NCI-H345 treated with DMSO at 0.1 percent for 48 hours (cell line): ENCODE results near the gene ERCC6L2.

Source experiments
- DNase-seq: peaks from one replicate; lab custom pipeline; 2025; ENCODE audit not compliant: unreplicated experiment; lab: John Stamatoyannopoulos, UW

ERCC6L2 gene

GRCh38 chr9:95920017-95920416, 44.5 kb downstream of the ERCC6L2 start:
- no peak for DNase-seq

DNA sequence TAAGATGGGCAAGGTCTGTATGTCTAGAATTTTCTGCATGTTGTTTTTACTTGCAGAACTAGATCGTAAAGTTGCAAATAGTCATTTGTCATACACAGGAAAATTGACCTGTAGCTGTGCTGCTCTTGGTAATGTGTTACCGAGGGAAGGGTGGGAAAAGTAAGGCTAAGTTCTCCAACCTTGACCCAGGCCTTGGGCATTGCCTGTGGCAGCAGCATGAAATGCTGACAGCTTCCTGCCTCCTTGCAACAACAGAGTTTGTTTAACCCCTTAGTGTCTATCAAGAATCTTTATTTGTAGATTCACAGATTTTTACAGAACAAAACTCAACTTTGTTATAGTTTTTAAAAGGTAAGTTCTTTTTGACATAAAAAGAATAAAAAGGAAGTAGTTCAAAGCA, 48.3 kb downstream of the ERCC6L2 start:
- no peak for DNase-seq

DNA sequence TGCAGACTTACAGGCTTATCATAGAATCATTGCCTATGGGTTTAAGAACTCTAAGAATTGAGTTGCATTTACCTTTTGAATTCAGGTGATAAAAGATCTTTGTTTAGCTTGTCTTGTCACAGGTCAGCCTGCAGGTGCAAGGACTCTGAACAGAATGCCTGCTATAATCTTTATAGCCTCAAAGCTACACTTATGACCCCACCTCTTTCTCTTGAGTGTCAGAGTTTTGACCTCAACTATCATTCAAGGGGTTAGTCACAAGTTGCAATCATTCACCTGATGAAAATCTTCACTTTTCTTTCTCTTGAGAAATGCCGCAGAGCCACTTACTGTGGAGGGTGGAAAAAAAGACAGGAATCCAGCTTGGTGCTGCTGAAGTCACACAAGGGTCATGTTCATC, 49.5 kb downstream of the ERCC6L2 start:
- DNase-seq = no peak

DNA sequence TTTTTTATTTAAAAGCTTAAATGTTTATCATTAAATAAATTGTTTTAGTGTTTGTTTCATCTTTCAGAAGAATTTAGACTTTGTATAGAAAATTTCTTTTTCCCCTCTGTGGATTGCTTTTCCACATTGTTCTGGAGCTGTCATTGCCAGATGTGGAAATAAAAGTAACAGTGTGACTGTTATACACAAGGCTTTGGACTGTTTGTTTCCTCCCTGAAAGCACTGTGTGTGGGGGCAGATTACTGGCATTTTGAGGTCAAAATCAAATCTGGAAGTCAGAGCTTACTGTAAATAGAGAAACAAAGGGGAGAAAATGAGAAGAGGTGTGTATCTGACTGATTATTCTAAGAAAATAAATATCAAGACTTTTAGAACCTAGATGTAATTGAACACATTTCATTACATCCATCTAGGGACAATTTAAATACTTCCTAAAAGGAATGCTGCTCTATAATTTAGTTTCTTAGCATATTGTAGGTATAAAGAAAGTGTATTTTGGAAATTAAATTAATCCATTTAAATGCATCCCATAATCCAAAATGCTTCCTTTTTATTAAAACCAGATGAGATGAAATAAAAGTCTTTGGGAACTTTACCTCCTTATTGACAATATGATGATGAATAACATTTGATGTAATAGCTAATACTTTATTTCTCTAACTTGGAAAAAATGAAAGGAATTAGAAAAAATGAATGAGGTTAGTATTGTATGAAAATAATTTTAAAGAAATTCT, 51.9 kb downstream of the ERCC6L2 start:
- DNase-seq = no peak

- DNase-seq = no peak
These were observed 54.8 kb downstream of the ERCC6L2 start for GRCh38 chr9:95930277-95930676.

- DNase-seq = no peak
These were observed 60.5 kb downstream of the ERCC6L2 start for GRCh38 chr9:95935861-95936578.

GRCh38 chr9:95936579-95937075, 61.1 kb downstream of the ERCC6L2 start:
- no peak for DNase-seq

GRCh38 chr9:95937131-95937530, 61.6 kb downstream of the ERCC6L2 start:
- DNase-seq = no peak

GRCh38 chr9:95938724-95939123, 63.2 kb downstream of the ERCC6L2 start:
- DNase-seq = no peak

DNA sequence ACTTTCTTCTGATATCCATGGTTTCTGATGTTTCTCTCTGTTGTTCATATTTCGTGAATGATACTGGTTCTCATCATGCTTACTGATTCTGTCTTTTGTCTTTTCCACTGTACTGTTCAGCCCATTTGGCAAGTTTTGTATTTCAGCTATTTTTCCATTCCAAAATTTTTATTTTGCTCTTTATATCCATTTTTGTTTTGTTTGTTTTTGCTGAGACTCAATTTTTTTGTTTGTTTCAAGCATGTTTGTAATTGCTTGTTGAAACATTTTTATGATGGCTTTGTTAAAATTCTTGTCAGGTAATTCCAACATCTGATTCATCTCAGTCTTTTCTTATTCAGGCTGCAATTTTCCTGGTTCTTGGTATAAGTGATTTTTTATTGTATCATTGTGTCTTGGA, 64.0 kb downstream of the ERCC6L2 start:
- no peak for DNase-seq

GRCh38 chr9:95940265-95940664, 64.8 kb downstream of the ERCC6L2 start:
- no peak for DNase-seq

DNA sequence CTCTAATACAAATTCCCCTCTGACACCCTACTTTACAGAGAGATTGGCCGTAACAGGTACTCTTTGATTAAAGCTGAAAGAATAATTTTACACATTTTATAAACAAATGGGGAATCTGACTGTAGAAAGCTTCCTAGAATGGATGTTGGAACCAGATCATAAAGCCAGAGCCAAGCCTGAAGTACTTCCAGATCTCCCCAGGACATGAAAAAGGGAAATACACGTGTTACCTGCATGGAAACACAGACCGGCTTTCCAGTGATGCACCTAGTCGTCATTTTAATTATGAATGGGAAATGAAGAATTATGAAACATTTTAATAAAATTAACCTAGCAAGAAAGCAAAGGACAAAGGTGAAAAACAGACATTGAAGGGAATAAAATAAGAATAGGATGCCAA, 66.5 kb downstream of the ERCC6L2 start:
- no peak for DNase-seq

- no peak for DNase-seq
These were observed 71.6 kb downstream of the ERCC6L2 start for GRCh38 chr9:95947118-95947517.

GRCh38 chr9:95952471-95952870, 77.0 kb downstream of the ERCC6L2 start:
- DNase-seq = no peak

GRCh38 chr9:95953986-95954385, 78.5 kb downstream of the ERCC6L2 start:
- no peak for DNase-seq

DNA sequence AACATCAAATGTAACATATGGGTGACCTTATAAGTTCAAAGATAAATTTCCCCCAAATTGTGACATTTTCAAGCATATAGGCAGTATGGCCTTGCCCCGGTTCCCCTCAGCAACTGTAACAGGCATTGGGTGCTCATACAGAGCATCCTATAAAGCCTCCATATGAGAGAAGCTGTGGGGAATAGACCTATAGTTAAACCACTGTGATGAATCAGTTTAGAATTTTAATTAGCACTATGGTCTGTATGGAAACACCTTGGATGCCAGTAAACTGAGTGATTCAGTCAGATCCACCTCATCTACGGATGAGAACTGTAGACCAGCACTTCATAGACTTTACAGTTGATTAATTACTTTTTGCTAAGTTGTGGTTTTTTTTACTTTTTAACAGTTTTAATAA, 79.4 kb downstream of the ERCC6L2 start:
- no peak for DNase-seq

GRCh38 chr9:95962936-95963335, 87.4 kb downstream of the ERCC6L2 start:
- no peak for DNase-seq

DNA sequence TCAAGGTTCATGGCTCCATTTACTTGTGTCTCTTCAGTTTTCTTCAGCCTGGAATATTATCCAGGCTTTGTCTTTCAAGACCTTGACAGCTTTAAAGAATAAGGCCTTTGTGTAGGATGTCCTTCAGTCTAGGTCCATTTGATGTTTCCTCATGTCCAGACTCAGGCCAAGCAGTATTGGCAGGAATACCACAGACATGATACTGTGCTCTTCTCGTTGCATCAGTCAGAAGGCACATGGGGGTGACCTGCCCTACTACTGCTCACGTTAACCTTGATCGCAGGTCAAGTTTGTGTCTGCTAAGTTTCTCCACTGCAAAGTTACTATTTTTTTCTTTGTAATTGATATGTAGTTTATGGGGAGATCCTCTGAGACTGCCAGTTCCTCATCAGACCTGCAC, 88.2 kb downstream of the ERCC6L2 start:
- DNase-seq = no peak

- DNase-seq = no peak
These were observed 90.8 kb downstream of the ERCC6L2 start for GRCh38 chr9:95966306-95966705.

DNA sequence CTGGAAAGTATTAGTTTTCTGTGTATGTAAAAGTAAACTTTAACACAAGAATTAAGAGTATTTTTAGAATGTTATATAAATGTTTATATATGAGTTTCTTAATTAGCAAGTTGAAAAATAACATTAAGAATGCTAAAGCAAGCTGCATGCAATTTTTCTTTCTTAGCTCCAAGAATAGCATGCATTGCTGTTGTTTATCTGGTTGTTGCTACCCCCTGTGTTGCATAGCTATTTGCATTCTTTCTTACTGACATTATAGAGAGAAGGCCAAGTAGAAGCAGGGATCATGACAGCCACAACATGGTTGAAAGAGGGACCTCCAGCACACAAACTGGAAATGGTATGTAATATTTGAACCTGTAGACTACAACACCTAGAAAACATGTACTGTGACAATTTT, 94.8 kb downstream of the ERCC6L2 start:
- no peak for DNase-seq

- no peak for DNase-seq
These were observed 96.3 kb downstream of the ERCC6L2 start for GRCh38 chr9:95971815-95972214.

GRCh38 chr9:95974389-95974788, 98.9 kb downstream of the ERCC6L2 start:
- no peak for DNase-seq

GRCh38 chr9:95977371-95977770, 101.9 kb downstream of the ERCC6L2 start:
- DNase-seq = no peak
